Measurements from ENCODE around the gene DPP7.
"Not testable (repeated sequence)": the region's sequence is repeated elsewhere in the genome, so short reads cannot be mapped to it uniquely, and the experiment has no call there.

Gene DPP7

DNA sequence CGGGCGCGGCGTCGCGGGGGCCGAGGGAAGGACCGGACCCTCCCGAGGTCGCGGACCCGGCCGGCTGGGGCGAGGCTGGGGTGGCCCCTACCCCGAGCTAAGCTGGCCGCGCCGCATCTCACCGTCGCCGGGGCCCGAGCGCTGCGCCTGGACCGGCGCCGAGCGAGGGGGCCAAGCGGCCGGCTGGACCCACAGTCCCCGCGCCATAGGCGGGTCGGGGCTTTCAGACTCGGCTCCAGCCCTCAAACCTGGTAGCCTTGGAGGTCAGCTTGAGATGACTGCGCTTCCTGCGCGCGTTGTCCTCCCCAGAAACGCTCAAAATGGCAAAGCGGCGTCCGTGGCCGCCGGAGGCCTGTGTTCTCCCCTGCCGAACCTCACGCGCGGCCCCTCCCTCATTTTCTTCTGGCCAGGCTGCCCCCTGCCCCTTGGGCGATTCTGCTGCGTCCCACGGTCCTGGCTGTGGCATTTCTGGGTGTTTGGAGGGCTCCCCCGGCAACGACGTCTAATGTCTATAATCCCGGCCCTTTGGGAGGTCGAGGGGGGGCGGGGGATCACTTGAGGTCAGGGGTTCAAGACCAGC is 15.7 kb upstream of the DPP7 start:
- no peak for DNase-seq

DNA sequence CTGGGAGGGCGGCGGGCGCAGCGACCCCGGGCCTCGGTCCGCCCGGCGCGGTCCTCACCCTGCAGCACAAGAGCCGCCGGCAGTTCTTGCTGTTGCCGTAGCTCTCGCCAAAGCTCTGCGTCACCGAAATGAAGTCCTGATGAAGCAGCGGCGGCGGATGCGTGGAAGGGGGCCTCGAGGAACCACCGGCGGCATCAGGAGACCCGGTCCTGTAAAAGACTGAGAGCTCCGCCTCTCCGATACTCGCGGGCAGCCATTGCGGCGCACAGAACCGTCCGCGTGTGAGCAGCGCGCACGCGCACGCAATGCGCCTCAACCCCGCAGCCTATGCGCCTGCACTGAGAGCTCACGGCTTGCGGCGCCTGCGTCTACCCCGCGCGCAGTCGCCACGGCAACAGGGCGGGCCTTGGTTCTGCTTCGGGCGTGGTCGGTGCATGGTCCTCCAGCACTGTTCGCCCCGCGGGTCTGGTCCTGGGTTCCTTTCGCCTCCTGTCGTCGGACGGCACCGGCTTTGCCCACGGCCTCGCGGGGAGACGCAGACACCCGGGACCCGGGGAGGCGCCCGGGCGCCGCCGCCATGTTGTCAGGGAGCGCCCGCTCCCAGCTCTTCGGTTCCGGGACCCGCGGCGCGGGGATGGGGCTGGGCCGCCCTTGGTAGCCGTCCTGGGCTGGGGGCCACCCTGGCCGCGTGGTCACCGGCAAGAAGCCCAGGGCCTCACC is 15.1 kb upstream of the DPP7 start:
- DNase-seq: peak in 57 of 58 donors; percentile 41 to 92 (median 79)

DNA sequence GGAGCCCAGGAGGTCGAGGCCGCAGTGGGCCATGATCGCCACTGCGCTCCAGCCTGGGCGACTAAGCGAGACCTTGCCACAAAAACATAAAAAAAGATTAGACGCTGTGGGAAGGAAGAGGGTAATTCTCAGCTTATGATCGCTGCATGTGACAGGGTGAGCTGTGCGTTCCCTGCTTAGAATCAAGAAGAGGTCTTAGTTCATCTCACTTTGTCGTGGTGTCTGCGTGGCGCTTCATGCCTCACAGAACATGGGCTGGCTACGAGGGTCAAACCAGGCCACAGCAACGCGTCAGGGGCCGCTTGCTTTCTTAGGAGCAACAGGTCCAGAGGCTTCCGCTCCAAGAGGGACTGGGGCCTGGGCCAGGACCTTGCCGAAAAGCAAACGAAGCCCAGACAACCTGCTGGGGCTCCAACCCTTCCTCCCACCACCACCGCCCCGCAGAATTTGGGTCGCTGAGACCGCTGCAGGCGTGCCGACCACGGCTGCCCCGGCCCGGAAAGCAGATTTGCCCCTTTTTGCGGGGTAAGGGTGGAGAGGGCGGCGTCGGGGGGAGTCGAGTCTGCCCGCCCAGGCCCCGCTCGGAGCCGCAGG is 14.4 kb upstream of the DPP7 start:
- no peak for DNase-seq

DNA sequence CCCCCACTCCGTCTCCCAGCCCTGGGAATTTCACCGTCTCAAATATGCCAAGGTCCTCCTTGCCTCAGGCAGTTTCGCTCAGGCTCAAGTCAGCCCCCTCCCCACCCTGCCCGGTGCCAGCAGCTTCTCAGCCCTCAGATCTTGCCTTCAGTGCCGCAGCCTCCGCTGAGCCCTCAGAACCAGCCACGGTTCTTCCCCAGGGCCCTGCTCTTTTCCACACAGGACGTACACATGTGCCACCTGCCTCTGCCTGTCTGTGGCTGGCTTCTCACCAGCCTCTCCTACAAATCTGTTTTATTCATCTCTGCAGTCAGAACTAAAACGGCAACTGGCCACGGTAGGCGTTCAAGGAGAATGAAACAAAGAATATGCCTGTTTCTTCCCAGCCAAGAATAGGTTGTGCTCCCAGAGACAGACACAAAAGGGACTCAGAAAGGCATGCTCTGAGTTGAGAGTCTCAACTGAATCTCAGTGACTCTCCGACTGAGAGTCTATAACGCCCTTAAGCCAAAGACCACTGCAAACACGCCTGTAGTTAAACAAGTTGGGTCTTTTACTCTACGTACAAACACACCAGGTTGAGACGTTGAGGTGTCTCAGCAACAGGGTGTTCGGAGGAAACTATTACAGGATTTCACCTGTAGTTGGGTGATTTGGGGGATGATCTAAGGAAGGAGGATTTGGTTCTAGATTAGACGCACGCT is 13.8 kb upstream of the DPP7 start:
- DNase-seq: no peak

DNA sequence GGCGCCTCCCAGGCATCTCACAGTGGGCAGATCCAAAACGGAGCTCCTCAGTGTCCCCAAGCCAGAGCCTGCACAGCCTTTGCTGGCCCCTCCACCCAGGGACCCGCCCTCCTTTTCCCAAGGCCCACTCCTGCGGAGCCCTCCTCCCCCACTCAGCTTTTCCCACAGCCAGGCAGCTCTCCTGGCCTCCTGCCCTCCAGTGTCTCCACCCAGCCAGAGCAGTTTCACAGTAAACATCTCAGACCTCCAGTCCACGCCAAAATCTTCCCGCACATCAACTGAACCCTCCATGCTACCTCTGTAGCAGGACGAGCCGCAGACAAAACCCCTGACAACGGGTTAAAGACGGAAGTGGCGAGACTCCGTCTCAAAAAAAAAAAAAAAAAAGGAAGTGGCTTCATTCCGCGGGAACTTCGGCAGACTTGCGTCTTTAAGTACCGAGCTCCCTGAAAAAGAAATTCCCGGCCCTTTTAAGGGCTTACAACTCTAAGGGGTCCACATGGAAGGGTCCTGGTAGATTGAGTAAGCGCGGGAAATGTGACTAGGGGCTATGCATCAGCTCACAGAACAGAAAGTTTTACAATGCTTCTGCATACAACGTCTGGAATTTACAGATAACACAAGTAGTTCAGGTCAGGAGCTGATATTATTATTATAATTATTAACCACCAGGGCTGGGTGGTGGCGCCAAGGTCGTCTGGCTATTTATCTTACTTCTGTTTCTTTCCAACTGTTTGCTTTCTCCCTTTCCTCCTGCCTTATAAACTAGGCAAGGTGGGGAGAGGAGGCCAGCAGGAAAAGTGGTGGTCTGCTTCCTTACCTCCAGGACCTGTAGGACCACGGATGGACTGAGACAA is 13.0 kb upstream of the DPP7 start:
- DNase-seq: peak in 1 of 58 donors; percentile 32

DNA sequence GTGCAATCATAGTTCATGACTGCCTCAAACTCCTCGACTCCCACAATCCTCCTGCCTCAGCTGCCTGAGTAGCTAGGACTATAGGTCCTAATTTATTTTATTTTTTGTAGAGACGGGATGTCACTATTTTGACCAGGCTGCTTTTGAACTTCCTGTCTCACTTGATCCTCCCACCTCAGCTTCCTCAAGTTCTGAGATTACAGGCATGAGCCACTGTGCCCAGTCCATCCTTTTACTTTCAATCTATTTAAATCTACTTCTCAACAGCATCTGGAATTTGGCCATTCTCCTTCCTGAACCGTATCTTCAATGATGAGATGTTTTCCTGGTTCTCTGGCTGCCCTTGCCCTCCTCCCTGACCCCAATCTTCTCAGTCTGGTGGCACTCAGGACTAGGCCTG is 12.3 kb upstream of the DPP7 start:
- DNase-seq: no peak

DNA sequence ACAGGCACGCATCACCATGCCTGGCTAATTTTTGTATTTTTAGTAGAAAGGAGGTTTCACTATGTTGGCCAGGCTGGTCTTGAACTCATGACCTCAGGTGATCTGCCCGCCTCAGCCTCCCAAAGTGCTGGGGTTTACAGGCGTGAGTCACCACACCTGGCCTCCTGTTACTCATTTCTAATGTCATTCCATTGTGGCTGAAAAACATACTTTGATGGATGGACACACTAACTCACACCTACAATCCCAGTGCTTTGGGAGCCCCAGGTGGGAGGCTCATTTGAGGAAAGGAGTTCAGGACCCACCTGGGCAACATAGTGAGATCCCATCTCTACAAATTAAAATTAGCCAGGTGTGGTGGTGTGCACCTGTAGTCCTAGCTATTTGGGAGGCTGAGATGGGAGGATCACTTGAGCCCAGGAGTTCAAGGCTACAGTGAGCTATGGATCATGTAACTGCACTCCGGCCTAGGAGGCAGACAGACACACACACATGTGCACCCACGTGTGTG is 9.5 kb upstream of the DPP7 start:
- not testable (repeated sequence) for DNase-seq

DNA sequence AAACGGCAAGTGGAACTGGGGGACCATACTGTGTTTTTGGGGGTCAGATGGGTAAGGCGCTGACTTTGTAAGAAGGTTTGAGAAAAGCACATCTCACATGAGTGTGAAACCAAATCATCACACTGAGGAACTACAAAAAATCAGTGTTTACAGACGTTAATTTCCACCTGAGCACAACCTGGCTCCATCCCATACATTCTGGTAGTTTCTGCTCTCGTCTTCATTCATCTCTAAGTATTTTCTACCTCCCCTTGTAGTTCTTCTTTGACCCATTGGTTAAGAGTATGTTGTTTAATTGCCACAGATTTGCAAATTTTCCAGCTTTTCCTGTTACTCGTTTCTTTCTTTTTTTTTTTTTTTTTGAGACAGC is 8.9 kb upstream of the DPP7 start:
- no peak for DNase-seq

DNA sequence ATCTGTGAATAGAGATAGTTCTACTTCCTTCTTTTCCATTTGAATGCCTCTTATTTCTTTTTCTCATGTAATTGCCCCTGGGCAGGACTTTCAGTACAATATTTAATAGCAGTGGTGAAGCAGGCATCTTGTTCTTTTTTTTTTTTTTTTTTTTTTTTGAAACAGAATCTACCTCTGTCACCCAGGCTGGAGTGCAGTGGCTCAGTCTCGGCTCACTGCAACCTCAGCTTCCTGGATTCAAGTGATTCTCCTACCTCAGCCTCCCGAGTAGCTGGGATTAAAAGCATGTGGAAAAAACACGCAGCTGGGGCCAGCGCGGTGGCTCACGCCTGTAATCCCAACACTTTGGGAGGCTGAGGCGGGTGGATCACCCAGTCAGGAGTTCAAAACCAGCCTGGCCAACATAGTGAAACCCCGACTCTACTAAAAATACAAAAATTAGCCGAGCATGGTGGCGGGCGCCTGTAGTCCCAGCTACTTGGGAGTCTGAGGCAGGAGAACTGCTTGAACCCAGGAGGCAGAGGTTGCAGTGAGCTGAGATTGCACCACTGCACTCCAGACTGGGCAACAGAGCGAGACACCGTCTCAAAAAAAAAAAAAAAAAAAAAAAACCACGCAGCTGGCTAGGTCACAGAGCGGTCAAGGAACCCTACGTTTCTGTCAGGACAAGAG is 8.4 kb upstream of the DPP7 start:
- DNase-seq: not testable (repeated sequence)

DNA sequence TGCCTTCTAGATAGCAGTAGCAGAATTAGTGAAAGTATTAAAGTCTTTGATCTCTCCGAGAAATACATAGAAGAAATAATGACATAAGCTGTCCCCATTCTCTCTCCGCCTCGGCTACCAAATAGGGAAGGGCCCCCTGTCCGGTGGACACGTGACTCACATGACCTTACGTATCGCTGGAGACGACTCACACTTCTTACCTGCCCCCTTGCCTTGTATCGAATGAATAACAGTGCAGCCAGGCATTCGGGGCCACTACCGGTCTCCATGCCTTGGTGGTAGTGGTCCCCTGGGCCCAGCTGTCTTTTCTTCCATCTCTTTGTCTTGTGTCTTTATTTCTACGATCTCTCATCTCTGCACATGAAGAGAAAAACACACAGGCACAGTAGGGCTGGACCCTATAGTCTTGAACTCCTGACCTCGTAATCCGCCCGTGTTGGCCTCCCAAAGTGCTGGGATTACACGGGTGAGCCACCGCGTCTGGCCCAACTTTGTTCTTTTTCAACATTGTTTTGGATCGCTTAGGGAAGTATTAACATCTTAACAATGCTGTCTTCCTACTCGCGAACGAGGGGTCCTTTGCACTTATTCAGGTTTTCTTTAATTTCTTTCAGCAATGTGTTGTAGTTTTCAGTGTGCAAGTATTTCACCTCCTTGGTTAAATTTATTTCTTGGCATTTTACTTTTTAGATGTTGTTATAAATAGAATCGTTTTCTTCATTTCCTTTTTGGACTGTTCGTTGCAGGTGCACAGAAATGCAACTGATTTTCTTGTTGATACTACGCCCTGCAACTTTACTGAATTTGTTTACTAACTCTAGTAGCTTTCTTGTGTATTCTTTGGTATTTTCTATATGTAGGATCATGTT is 7.6 kb upstream of the DPP7 start:
- DNase-seq: not testable (repeated sequence)

DNA sequence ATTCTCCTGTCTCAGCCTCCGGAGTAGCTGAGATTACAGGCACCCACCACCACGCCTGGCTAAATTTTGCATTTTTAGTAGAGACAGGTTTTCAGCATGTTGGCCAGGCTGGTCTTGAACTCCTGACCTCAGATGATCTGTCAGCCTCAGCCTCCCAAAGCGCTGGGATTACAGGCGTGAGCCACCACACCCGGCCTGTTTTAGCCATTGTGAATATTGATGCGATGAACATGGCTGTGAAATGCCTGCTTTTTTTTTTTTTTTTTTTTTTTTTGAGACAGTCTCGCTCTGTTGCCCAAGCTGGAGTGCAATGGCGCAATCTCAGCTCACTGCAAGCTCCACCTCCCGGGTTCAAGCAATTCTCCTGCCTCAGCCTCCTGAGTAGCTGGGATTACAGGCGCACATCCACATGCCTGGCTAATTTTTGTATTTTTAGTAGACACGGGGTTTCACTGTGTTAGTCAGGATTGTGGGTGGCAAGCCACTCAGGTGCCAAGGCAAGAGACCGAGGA is 3.6 kb upstream of the DPP7 start:
- DNase-seq: not testable (repeated sequence)

DNA sequence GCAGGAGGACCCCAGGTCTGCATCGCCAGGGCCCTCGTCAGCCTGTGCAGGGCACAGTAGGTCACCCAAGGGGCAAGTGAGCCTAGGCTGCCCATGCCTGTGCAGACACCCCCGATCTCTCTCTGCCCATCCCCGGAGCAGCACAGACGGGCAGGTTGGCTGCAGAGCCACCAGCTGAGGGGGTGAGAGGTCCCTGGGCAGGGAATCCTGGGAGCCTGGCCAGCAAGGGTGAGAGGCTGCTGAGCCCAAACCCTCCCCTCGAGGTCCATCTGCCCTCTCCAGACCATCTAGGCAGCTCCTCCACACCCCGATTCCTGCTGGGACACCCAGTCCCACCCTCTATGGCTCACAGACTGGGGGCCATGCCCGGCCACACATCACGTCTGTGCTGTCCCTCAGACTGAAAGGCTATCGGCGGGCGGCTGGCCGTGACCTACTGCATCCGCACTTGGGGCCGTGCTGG is 2.8 kb upstream of the DPP7 start:
- DNase-seq: no peak

DNA sequence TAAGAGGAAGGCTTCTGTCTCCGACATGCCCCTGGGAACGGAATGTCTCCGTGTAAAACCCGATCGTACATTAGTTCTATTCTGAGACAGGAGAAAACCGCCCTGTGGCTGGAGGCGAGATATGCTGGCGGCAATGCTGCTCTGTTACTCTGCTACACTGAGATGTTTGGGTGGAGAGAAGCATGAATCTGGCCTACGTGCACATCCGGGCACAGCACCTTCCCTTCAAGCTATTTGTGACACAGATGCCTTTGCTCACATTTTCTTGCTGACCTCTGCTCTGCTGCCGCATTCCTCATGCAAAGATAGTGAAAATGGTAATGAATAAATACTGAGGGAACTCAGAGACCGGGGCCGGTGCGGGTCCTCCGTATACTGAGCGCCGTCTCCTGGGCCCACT is 2.2 kb upstream of the DPP7 start:
- DNase-seq: peak in 9 of 58 donors; percentile 18 to 83 (median 42)

DNA sequence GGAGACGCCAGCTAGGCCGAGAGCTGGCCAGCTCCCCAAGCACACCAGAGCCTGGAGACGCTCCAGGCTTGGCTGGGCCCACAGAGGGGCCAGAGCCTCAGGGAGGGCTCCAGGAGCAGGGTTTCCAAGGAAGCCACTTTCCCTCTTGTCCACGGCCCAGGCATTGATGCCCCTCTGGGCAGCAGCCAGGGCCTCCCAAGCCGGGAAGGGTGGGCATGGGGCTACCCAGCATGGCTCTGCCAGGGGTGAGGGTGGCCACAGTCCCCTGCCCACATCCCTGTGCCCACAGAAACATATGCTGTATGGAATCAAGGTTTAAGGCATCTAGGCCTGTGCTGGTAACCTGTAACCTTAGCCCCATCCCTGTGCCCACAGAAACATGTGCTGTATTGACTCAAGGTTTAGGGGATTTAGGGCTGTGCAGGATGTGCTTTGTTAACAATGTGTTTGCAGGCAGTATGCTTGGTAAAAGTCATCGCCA is 1.5 kb upstream of the DPP7 start:
- peak in 1 of 58 donors; percentile 7 for DNase-seq

DNA sequence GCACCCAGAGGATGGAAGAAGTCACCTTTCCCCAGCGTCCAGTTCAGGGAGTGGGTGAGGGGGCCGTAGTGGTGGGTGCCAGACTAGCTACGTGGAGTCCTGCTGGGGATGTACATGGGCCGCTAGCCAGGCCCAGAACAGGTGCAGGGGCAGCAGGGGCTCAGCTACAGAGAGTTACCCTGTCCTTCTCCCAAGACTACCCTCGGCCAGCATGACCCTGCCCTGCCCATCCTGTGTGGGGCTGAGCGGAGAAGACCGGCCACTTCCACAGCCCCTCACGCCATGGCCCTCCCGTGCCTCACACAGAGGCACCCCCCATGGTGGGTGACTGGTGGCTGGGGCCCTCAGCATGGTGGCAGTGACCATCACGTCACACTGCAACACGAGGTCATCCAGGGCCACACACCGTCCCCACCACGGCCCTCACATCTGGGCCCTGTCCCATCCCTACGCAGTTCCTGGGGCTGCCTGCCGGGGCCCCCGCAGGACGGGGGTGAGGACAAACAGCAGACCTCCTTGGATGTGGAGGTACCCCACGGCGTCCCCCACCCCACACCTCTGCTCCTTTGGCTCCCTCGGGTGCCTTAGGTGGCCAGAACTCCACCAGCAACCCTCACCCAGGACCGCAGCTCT is 977 bp upstream of the DPP7 start:
- DNase-seq: no peak

DNA sequence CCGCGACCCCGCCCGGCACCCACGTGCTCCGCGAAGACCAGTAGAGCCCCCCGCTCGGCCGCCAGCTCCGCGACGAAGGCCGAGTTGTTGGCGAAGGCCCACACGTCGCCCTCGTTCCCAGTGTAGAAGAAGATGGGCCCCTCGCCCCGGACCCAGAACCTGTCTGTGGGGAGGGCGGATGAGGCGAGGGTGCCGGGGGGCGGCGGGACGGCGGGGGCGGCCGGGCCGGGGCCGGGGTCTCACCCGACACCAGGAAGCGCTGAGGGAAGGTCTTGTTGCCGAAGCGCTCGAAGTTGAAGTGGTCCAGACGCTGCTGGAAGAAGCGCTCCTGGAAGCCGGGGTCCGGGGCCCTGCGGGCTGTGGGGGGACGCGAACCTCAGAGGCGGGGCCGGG is 317 bp downstream of the DPP7 start:
- DNase-seq: peak in 1 of 58 donors; percentile 78

DNA sequence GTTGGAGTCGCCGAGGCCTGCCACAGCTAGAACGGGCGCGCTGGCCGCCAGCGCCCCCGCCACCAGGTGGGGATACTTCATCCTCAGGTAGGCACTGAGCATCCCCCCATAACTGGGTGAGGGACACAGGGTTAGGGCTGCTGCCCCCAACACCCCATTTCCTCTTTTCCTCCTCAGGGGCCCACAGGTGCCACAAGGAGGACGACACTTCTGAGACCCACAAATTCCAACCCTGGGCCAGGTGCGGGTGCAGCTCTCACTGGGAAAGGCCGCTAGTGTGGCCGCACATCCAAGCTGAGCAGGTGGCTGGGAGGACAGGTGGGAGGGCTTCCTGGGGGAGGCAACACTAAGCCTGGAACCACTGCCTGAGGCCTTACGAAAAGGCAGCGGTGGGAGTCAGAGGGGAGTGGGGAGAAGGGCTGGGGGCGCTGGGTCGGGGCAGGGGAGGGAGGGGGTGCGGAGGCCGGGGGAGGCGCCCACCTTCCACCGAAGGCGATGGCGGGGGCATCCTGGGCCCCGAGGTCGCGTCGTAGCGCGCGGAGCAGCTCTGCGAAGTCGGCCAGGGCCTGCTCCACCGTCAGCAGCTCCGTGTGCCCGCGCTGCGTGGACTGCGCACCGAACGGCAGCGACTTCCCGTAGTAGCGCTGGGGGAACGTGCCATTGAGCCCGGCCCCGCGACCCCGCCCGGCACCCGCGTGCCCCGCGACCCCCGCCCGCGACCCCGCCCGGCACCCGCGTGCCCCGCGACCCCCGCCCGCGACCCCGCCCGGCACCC is 961 bp downstream of the DPP7 start:
- DNase-seq: no peak

Data from anterior cingulate cortex (tissue), 58 donors.